Transverse colon (tissue), 4 donors: ENCODE measurements around the gene VEPH1. TPM values are rescaled to one million over a fixed set of nuclear protein-coding genes. Genes with fewer than 3 reads are reported as not detected.

Experiments
- DNase-seq: peaks from one replicate; pipeline ENCODE4 v3.0.0-alpha.2; 2019
- H3K27ac ChIP-seq, 4 donors: fragments of 200-600 bp; sonication (generic); 2 replicates each; pipeline ENCODE4 v1.5.1; 2016 to 2018; ENCODE audit warnings: inconsistent platforms in 4 of 4
- H3K27me3 ChIP-seq: fragments of 200-600 bp; sonication (generic); 2 replicates; pipeline ENCODE4 v1.5.1; 2017; ENCODE audit warnings: inconsistent platforms
- H3K36me3 ChIP-seq, 4 donors: fragments of 200-600 bp; sonication (generic); 2 replicates each; pipeline ENCODE4 v1.5.1; 2017 to 2019; ENCODE audit warnings: inconsistent platforms in 4 of 4
- H3K4me1 ChIP-seq, 4 donors: fragments of 200-600 bp; sonication (generic); 2 replicates each; pipeline ENCODE4 v1.5.1; 2017 to 2020; ENCODE audit warnings: inconsistent platforms in 4 of 4
- H3K4me3 ChIP-seq, 4 donors: fragments of 200-600 bp; sonication (generic); 1 replicate in 1 of 4; 2 replicates in 3 of 4; pipeline versions ENCODE4 v1.5.1 to v1.6.1; 2017 to 2019; ENCODE audit warnings: inconsistent platforms in 4 of 4
- H3K9me3 ChIP-seq, 2 donors: fragments of 200-600 bp; sonication (generic); 2 replicates each; pipeline ENCODE4 v1.5.1; 2017 to 2019; ENCODE audit warnings: inconsistent platforms in 2 of 2
- EP300 ChIP-seq: sonication (generic); formaldehyde crosslinking; IDR thresholded peaks from one replicate; pipeline ENCODE4 v1.6.1; 2017; ENCODE audit warnings: antibody characterized with exemption, low read depth
- POLR2A ChIP-seq: fragments of 450-650 bp; IDR thresholded peaks from one replicate; pipeline ENCODE4 v1.6.1; 2016; ENCODE audit warnings: antibody characterized with exemption, mild to moderate bottlenecking, moderate library complexity
- POLR2AphosphoS5 ChIP-seq, 3 donors: sonication (generic); formaldehyde crosslinking; IDR thresholded peaks; one replicate each; pipeline ENCODE4 v1.6.1; 2016; ENCODE audit warnings: antibody characterized with exemption in 3 of 3
- WGBS, 2 donors: methylation state at CpG; one replicate each; pipeline ENCODE4 v1.1.5; 2018; ENCODE audit warnings: low coverage in 1 of 2; 5-methylcytosine and 5-hydroxymethylcytosine counted together
- in situ Hi-C, 4 donors: fragments of 200-750 bp; cut with MboI; loops; one replicate each; pipeline versions ENCODE4 v1.15.0 to v1.15.1; 2017; ENCODE audit warnings: low sequenced_read_pairs in 3 of 4, low pct_ligation_motif_present in 1 of 4, low pct_unique_long_range_greater_than_20kb in 1 of 4
- intact Hi-C: fragments of 100-400 bp; cut with DNase I; formaldehyde crosslinking; loops from one replicate; pipeline ENCODE4 v1.15.1; 2023; ENCODE audit warnings: low total_unique reads
- total RNA-seq, 4 donors: library from RNA; depleted of rRNA; stranded (reverse); fragments of >200 nt; gene quantifications; one replicate each; pipeline ENCODE4 v1.1.0, GENCODE V29; 2016
- TF ChIP-seq, protein P1 (sequence below), 5 experiments: fragments of 200-600 bp in 3 of 5; fragments of 450-650 bp in 2 of 5; sonication (generic) in 3 of 5; IDR thresholded peaks; 1 replicate in 2 of 5; 2 replicates in 3 of 5; pipeline ENCODE4 v1.5.1; 2016 to 2017; ENCODE audit warnings: antibody characterized with exemption in 5 of 5, inconsistent platforms in 3 of 5, mild to moderate bottlenecking in 2 of 5, moderate library complexity in 1 of 5

The VEPH1 gene
- total RNA-seq, 4 donors from 2014 or later, result 0.20 to 4.1 (median 0.90) TPM

DNA sequence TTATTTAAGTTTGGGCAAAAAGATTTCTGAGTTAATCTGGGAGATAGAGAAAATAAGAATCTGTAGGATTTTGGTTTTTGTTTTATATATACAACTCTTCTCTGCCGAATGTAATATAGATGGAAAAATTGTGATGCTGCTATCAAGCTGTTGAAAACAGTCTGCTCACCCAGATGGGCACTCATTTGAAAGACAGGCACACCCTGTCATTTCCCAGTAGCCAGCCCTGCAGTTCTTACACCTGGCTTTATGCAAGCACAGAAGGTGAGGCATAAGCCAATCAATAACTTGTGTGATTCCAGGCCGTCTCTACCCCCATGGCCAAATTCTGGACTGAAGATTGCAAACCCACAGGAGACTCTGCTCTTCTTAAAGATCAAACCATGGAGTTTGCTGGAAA is 93.7 kb downstream of the VEPH1 start:
- Histone ChIP-seq H3K9me3 (no peaks in the 10 kb centered on the region), H3K36me3 (no peaks in the 10 kb centered on the region), H3K27me3 (no peaks in the 10 kb centered on the region), H3K4me1 (no peaks in the 10 kb centered on the region), H3K4me3 (no peak overlapping the region), H3K27ac (no peak overlapping the region)
- intact Hi-C loops (no loop called here), in situ Hi-C loops (no loop called here)
- WGBS, 2 donors, result 83 to 90% methylated on average over 2 of the region's 2 CpGs
- no peak for DNase-seq
- TF ChIP-seq, protein P1, sequence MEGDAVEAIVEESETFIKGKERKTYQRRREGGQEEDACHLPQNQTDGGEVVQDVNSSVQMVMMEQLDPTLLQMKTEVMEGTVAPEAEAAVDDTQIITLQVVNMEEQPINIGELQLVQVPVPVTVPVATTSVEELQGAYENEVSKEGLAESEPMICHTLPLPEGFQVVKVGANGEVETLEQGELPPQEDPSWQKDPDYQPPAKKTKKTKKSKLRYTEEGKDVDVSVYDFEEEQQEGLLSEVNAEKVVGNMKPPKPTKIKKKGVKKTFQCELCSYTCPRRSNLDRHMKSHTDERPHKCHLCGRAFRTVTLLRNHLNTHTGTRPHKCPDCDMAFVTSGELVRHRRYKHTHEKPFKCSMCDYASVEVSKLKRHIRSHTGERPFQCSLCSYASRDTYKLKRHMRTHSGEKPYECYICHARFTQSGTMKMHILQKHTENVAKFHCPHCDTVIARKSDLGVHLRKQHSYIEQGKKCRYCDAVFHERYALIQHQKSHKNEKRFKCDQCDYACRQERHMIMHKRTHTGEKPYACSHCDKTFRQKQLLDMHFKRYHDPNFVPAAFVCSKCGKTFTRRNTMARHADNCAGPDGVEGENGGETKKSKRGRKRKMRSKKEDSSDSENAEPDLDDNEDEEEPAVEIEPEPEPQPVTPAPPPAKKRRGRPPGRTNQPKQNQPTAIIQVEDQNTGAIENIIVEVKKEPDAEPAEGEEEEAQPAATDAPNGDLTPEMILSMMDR (IDR thresholded peaks at IDR 0.05), result no peak
- TF ChIP-seq EP300 (no peak), POLR2AphosphoS5 (IDR thresholded peaks at IDR 0.05) (no peak), POLR2A (no peak)

DNA sequence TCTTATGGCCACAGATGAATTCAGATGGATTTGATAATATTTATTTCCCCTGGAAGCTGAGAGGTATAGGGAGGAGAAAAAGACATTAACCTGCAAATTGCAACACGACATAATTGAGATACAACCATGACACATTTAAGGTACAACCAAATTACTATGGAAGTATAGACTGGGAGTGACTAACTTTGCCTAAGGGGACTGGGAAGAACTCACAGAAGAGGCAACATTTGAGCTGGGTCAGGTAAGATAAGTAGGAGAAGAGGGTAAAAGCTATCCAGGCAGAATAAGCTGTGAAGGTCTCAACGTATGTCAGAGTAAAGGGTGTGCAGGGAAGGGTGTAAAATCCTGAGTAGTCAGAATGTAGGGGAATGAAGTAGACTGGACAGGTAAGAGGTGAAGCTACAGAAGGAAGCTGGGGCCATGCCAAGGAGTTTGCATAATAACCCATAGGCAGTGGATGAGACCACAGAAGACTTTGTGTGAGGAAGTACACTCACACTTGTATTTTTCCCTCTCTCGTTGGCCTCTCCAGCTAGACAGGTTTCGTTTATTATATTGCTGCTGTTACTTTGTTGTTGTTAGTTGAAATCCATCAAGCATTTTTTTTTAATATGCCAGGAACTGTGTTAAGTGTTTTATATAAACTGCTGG is 94.6 kb downstream of the VEPH1 start:
- in situ Hi-C loops (no loop called here), intact Hi-C loops (no loop called here)
- Histone ChIP-seq H3K4me3 (no peak overlapping the region), H3K27me3 (no peaks in the 10 kb centered on the region), H3K9me3 (no peaks in the 10 kb centered on the region), H3K36me3 (no peaks in the 10 kb centered on the region), H3K4me1 (no peaks in the 10 kb centered on the region), H3K27ac (no peak overlapping the region)
- DNase-seq, result no peak
- WGBS, 2 donors, result 52 to 58% methylated on average over 4 of the region's 4 CpGs
- no peak for TF ChIP-seq POLR2A
- TF ChIP-seq EP300, result no peak
- no peak for TF ChIP-seq POLR2AphosphoS5 (IDR thresholded peaks at IDR 0.05)
- TF ChIP-seq, protein P1 (IDR thresholded peaks at IDR 0.05), result no peak

DNA sequence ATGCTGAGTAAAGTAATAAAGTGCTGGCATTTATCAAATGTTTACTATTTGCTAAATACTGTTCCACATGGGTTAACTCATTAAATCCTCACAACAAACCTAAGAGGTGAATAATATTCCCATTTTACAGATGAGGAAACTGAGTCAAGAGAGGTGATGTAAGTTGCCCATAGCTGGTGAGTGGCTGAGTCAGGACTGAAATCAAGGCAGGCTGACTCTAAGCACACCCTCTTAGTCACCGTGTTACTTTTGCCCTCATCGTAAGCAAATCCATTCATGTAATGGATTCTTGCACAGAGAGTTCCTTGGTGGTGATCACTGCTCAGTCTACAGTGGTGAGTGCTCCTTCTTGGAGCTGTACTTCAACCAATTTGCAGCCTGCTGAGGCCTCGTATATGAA is 95.4 kb downstream of the VEPH1 start:
- no peaks in the 10 kb centered on the region for H3K36me3 ChIP-seq
- TF ChIP-seq EP300 (no peak), POLR2AphosphoS5 (IDR thresholded peaks at IDR 0.05) (no peak)
- H3K27me3 ChIP-seq, result no peaks in the 10 kb centered on the region
- no peak for DNase-seq
- in situ Hi-C loops (no loop called here), intact Hi-C loops (no loop called here)
- no peaks in the 10 kb centered on the region for H3K4me1 ChIP-seq
- no peaks in the 10 kb centered on the region for H3K9me3 ChIP-seq
- WGBS, 2 donors, result 82 to 84% methylated on average over 3 of the region's 3 CpGs
- H3K4me3 ChIP-seq, result no peak overlapping the region
- H3K27ac ChIP-seq, result no peak overlapping the region

DNA sequence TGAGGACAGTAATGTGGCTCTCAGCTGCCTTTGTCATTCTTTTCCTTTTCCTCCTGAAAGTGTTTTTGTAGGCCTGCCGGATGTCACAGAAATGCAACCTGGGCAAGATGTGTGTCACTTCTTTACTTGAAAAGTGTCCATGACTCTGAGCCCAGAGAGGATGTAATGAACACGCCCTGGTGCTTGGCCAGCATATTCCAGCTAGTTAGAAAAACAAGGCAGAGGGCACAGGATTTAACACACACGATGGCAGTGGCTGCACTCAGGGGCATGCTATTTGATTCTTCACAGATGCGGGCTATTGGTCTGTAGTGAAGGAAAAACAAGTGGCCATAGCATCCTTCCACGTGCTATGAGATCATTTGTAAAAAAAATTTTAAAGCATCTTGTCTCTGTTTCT is 96.8 kb downstream of the VEPH1 start:
- no peaks in the 10 kb centered on the region for H3K9me3 ChIP-seq
- 75% methylated on average over 5 of the region's 5 CpGs; no CpG with 5 or more reads in 1 of the 2 donors for WGBS, 2 donors
- no peaks in the 10 kb centered on the region for H3K27me3 ChIP-seq
- in situ Hi-C loops (no loop called here), intact Hi-C loops (no loop called here)
- no peaks in the 10 kb centered on the region for H3K4me1 ChIP-seq
- H3K27ac ChIP-seq, result no peak overlapping the region
- no peak for DNase-seq
- no peaks in the 10 kb centered on the region for H3K36me3 ChIP-seq
- H3K4me3 ChIP-seq, result no peak overlapping the region
- TF ChIP-seq, protein P1 (IDR thresholded peaks at IDR 0.05), result no peak
- TF ChIP-seq POLR2AphosphoS5 (IDR thresholded peaks at IDR 0.05) (no peak), POLR2A (no peak), EP300 (no peak)

DNA sequence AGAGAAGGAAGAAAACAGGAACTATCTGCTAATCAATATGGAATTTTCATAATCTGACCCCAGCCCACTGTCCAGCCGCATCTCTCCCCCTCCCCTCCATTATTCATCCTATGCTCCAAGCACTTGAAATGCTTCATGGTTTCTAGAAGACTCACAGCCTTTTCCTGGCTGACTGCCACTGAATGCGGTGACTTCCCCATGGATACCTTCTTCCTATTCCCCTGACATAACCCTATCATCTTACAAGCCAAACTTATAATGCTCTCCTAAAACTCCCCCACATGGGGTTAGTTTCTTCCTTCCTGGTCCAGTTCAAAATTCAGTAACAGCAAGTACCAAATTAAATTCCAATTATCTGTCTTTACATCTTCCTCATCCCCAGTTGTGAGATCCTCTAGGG is 97.8 kb downstream of the VEPH1 start:
- Histone ChIP-seq H3K9me3 (no peaks in the 10 kb centered on the region), H3K27ac (no peak overlapping the region), H3K4me1 (no peaks in the 10 kb centered on the region), H3K4me3 (no peak overlapping the region), H3K27me3 (no peaks in the 10 kb centered on the region), H3K36me3 (no peaks in the 10 kb centered on the region)
- 83 to 86% methylated on average over 2 of the region's 2 CpGs for WGBS, 2 donors
- in situ Hi-C loops (no loop called here), intact Hi-C loops (no loop called here)
- no peak for DNase-seq
- TF ChIP-seq, protein P1 (IDR thresholded peaks at IDR 0.05), result no peak
- TF ChIP-seq POLR2AphosphoS5 (IDR thresholded peaks at IDR 0.05) (no peak), EP300 (no peak), POLR2A (no peak)
